ENCODE data around the gene ST7.
"Not testable (repeated sequence)": the region's sequence is repeated elsewhere in the genome, so short reads cannot be mapped to it uniquely, and the experiment has no call there.

The ST7 gene

GRCh38 chr7:116953372-116953905, at the start of gene ST7:
TSS of gene ST7 (plus strand) at chr7:116953501. CDS start at chr7:116953541, 40 bp downstream.
- peak; percentile 60 for DNase-seq (ENCODE audit: low spot score)

- no peak for DNase-seq (ENCODE audit: low spot score)
These were observed 46.9 kb upstream of the ST7 start for GRCh38 chr7:116906391-116906790.

GRCh38 chr7:116910383-116910782, 42.9 kb upstream of the ST7 start:
- DNase-seq (ENCODE audit: low spot score), result no peak

GRCh38 chr7:116911801-116912200, 41.5 kb upstream of the ST7 start:
- no peak for DNase-seq (ENCODE audit: low spot score)

- no peak for DNase-seq (ENCODE audit: low spot score)
These were observed 40.9 kb upstream of the ST7 start for GRCh38 chr7:116912269-116912909.

GRCh38 chr7:116918704-116919103, 34.6 kb upstream of the ST7 start:
- no peak for DNase-seq (ENCODE audit: low spot score)

GRCh38 chr7:116920359-116920758, 32.9 kb upstream of the ST7 start:
- no peak for DNase-seq (ENCODE audit: low spot score)

- no peak for DNase-seq (ENCODE audit: low spot score)
These were observed 30.8 kb upstream of the ST7 start for GRCh38 chr7:116922545-116922944.

- no peak for DNase-seq (ENCODE audit: low spot score)
These were observed 28.6 kb upstream of the ST7 start for GRCh38 chr7:116924741-116925140.

- DNase-seq (ENCODE audit: low spot score), result no peak
These were observed 24.3 kb upstream of the ST7 start for GRCh38 chr7:116929021-116929420.

GRCh38 chr7:116929914-116930913, 23.1 kb upstream of the ST7 start:
- peak; percentile 65 for DNase-seq (ENCODE audit: low spot score)

GRCh38 chr7:116932566-116932965, 20.7 kb upstream of the ST7 start:
- DNase-seq (ENCODE audit: low spot score), result no peak

- DNase-seq (ENCODE audit: low spot score), result no peak
These were observed 19.8 kb upstream of the ST7 start for GRCh38 chr7:116933465-116933864.

- no peak for DNase-seq (ENCODE audit: low spot score)
These were observed 18.7 kb upstream of the ST7 start for GRCh38 chr7:116934580-116934979.

- not testable (repeated sequence) for DNase-seq (ENCODE audit: low spot score)
These were observed 16.5 kb upstream of the ST7 start for GRCh38 chr7:116936844-116937243.

- DNase-seq (ENCODE audit: low spot score), result no peak
These were observed 14.6 kb upstream of the ST7 start for GRCh38 chr7:116938678-116939077.

GRCh38 chr7:116940689-116941370, 12.5 kb upstream of the ST7 start:
- DNase-seq (ENCODE audit: low spot score), result no peak

GRCh38 chr7:116942504-116942903, 10.8 kb upstream of the ST7 start:
- no peak for DNase-seq (ENCODE audit: low spot score)

- no peak for DNase-seq (ENCODE audit: low spot score)
These were observed 4.4 kb upstream of the ST7 start for GRCh38 chr7:116948934-116949333.

GRCh38 chr7:116949941-116950801, 3.1 kb upstream of the ST7 start:
- DNase-seq (ENCODE audit: low spot score), result no peak

GRCh38 chr7:116950889-116951351, 2.4 kb upstream of the ST7 start:
- no peak for DNase-seq (ENCODE audit: low spot score)

Measured in hepatic stellate cell (primary cell).